ENCODE measurements around the gene NTRK2. TPM values are rescaled to one million over a fixed set of nuclear protein-coding genes. Genes with fewer than 3 reads are reported as not detected.

NTRK2 gene
- total RNA-seq, 6 donors from 2014 or later: 0.30 to 16.8 (median 2.6) TPM

DNA sequence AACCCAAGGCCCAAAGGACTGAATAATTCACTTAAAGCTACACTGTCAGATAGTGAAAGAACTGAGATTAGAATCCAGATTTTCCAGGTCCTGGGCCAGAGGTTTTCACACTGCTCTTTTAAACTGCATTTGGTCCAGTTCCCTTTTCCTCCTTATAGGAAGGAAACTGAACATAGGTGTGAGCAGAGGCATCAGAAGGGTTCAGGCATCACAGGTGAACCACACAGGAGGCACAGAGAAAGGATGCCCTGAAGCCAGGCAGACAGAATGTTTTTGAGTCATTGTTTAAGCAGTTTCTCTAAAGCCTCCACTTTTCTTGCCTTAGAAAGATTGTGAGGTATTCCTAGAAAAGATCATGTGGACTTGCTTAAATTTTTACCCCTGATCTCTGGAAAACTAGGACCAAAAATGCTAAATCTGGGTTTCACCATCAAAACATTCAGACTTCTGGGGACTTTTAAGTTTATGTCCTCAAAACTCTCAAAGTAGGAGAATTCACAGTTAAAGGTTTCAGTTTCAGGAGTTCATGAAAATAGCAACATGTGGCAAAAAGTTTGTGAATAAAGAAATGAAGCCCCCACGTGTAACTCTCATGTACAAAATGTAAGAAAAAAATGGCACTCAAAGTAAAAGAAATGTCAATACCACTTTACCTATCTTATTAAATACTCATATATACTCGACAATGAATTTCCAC is 386.1 kb downstream of the NTRK2 start:
- no peak for DNase-seq
- Histone ChIP-seq H3K9me3 (no peaks in the 10 kb centered on the region), H3K4me3 (no peak overlapping the region), H3K36me3 (no peaks in the 10 kb centered on the region), H3K27ac (no peak overlapping the region), H3K27me3 (no peaks in the 10 kb centered on the region), H3K4me1 (no peaks in the 10 kb centered on the region)
- ATAC-seq (ENCODE audit: low FRiP score in 2 of 2): no peak
- no peak for TF ChIP-seq POLR2A (IDR thresholded peaks at IDR 0.05)
- no peak for TF ChIP-seq EP300 (IDR thresholded peaks at IDR 0.05)
- TF ChIP-seq POLR2AphosphoS5 (IDR thresholded peaks at IDR 0.05): no peak
- TF ChIP-seq, protein P1, sequence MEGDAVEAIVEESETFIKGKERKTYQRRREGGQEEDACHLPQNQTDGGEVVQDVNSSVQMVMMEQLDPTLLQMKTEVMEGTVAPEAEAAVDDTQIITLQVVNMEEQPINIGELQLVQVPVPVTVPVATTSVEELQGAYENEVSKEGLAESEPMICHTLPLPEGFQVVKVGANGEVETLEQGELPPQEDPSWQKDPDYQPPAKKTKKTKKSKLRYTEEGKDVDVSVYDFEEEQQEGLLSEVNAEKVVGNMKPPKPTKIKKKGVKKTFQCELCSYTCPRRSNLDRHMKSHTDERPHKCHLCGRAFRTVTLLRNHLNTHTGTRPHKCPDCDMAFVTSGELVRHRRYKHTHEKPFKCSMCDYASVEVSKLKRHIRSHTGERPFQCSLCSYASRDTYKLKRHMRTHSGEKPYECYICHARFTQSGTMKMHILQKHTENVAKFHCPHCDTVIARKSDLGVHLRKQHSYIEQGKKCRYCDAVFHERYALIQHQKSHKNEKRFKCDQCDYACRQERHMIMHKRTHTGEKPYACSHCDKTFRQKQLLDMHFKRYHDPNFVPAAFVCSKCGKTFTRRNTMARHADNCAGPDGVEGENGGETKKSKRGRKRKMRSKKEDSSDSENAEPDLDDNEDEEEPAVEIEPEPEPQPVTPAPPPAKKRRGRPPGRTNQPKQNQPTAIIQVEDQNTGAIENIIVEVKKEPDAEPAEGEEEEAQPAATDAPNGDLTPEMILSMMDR (IDR thresholded peaks at IDR 0.05): no peak
- 57 to 59% methylated on average over 2 of the region's 2 CpGs for WGBS, 2 donors

DNA sequence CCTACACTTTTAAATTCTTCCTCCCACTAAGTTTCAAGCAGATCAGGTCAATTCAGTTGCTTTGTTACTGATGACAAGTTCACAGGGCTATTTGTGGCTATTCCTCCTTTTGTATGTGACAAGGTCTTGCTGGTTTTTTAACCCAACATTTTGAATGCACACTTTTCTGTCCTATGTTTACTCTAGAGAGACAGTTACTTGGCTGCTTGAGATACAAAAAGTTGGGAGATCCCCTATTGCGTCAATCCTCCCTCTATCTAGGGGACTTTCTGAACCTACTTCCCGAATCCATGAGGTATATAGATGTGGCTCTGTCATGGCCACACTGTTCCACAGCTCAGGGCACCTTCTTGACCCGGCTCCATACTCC is 386.7 kb downstream of the NTRK2 start:
- H3K4me1 ChIP-seq: no peaks in the 10 kb centered on the region
- H3K4me3 ChIP-seq: no peak overlapping the region
- no peaks in the 10 kb centered on the region for H3K36me3 ChIP-seq
- no peak for ATAC-seq (ENCODE audit: low FRiP score in 2 of 2)
- no peaks in the 10 kb centered on the region for H3K9me3 ChIP-seq
- WGBS, 2 donors: 76 to 87% methylated on average over 3 of the region's 3 CpGs
- H3K27me3 ChIP-seq: no peaks in the 10 kb centered on the region
- TF ChIP-seq POLR2A (IDR thresholded peaks at IDR 0.05) (no peak), EP300 (IDR thresholded peaks at IDR 0.05) (no peak), POLR2AphosphoS5 (IDR thresholded peaks at IDR 0.05) (no peak)
- TF ChIP-seq, protein P1 (IDR thresholded peaks at IDR 0.05): no peak
- H3K27ac ChIP-seq: no peak overlapping the region
- no peak for DNase-seq

DNA sequence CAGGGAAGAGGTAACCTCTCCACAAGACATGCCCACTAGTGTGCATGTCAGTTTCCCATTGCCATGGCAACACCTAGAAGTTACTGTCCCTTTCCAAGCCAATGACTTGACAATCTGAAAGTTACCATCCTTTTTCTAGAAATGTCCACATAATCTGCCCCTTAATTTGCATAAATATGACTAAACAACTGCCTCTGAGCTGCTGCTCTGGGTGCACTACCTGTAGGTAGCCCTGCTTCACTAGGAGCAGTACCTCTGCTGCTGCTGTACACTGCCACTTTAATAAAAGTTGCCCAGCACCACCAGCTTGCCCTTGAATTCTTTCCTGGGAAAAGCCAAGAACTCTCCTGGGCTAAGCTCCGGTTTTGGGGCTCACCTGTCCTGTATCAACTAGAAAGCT is 392.4 kb downstream of the NTRK2 start:
- no peaks in the 10 kb centered on the region for H3K9me3 ChIP-seq
- DNase-seq (no peak), ATAC-seq (ENCODE audit: low FRiP score in 2 of 2) (no peak)
- WGBS, 2 donors: 78 to 91% methylated on average over 1 of the region's 1 CpG
- TF ChIP-seq POLR2AphosphoS5 (IDR thresholded peaks at IDR 0.05) (no peak), EP300 (IDR thresholded peaks at IDR 0.05) (no peak), POLR2A (IDR thresholded peaks at IDR 0.05) (no peak)
- TF ChIP-seq, protein P1 (IDR thresholded peaks at IDR 0.05): no peak
- H3K4me3 ChIP-seq: no peak overlapping the region
- no peaks in the 10 kb centered on the region for H3K27me3 ChIP-seq
- H3K27ac ChIP-seq: no peak overlapping the region
- no peaks in the 10 kb centered on the region for H3K36me3 ChIP-seq
- H3K4me1 ChIP-seq: no peaks in the 10 kb centered on the region

DNA sequence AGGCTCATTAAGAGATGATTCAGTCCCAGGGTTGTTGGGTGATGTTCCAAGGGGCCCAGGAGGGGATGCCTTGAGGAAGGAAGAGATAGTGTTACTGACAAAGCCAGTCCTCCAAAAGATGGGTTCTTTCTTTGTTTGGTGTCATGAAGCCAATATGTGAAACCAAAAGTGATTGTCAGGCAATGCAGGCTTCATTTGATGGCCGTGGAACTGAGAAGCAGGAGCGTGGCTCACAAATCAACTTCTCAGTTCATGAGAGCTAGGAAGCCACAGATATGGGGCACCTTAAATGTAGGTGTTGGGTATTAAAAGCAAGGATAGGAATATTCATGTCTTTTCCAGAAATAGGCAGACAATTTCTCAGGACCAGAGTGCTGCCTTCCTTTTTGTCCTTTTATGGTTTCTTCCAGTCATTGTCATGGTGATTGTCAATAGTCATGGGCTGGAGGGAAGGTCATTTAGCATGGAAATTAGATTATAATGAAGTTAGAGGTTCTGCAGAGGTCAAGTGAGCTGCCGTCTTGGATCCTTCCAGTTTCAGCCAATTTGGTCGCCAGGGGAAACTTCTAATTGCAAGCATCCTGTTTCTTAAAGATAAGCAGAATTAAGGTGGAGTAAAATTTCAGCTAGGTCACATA is 393.0 kb downstream of the NTRK2 start:
- ATAC-seq (ENCODE audit: low FRiP score in 2 of 2): no peak
- TF ChIP-seq POLR2A (IDR thresholded peaks at IDR 0.05) (no peak), POLR2AphosphoS5 (IDR thresholded peaks at IDR 0.05) (no peak), EP300 (IDR thresholded peaks at IDR 0.05) (no peak)
- TF ChIP-seq, protein P1 (IDR thresholded peaks at IDR 0.05): no peak
- Histone ChIP-seq H3K9me3 (no peaks in the 10 kb centered on the region), H3K36me3 (no peaks in the 10 kb centered on the region), H3K27ac (no peak overlapping the region), H3K4me1 (no peaks in the 10 kb centered on the region), H3K27me3 (no peaks in the 10 kb centered on the region), H3K4me3 (no peak overlapping the region)
- WGBS, 2 donors: 56% methylated on average over 4 of the region's 4 CpGs
- DNase-seq: no peak

Measured in upper lobe of left lung (tissue), 6 donors.